HL-60 (cell line): ENCODE measurements around the gene BIN1.

ENCODE experiments used
- DNase-seq, 2 experiments: peaks; one replicate each; pipeline ENCODE4 v3.0.0-alpha.2; 2010 to 2020; ENCODE audit warnings: low read depth in 1 of 2, low spot score in 1 of 2
- H3K27ac ChIP-seq: fragments of 250-450 bp; sonication (Bioruptor Pico); replicated peaks from 2 replicates; pipeline ENCODE4 v1.5.1; 2020; ENCODE audit warnings: mild to moderate bottlenecking, moderate library complexity
- H3K27me3 ChIP-seq: fragments of 250-450 bp; sonication (Bioruptor Pico); 2 replicates; pipeline ENCODE4 v1.5.1; 2021; ENCODE audit warnings: mild to moderate bottlenecking, moderate library complexity; ENCODE audit not compliant: insufficient read depth, poor library complexity, severe bottlenecking
- H3K4me3 ChIP-seq: replicated peaks from 2 replicates; pipeline ENCODE4 v1.5.1; 2011; ENCODE audit warnings: mild to moderate bottlenecking, control low read depth, low read length; ENCODE audit not compliant: insufficient read depth
- GABPA ChIP-seq: IDR thresholded peaks from 2 replicates; pipeline ENCODE4 v1.6.1; 2012; ENCODE audit warnings: low read depth
- POLR2AphosphoS5 ChIP-seq: IDR thresholded peaks from 2 replicates; pipeline ENCODE4 v1.6.1; 2012; ENCODE audit warnings: low read depth
- SPI1 ChIP-seq: IDR thresholded peaks from 2 replicates; pipeline ENCODE4 v1.6.1; 2012; ENCODE audit warnings: low read depth, mild to moderate bottlenecking, borderline replicate concordance
- TF ChIP-seq, protein P1 (sequence below): IDR thresholded peaks from 2 replicates; pipeline ENCODE4 v1.6.1; 2012; ENCODE audit warnings: low read depth; ENCODE audit not compliant: insufficient replicate concordance
- TF ChIP-seq, protein P2 (sequence below): IDR thresholded peaks from one replicate; pipeline ENCODE4 v1.5.1; 2011; ENCODE audit warnings: low read length, control low read depth, inconsistent platforms; ENCODE audit not compliant: insufficient read depth

BIN1 gene

DNA sequence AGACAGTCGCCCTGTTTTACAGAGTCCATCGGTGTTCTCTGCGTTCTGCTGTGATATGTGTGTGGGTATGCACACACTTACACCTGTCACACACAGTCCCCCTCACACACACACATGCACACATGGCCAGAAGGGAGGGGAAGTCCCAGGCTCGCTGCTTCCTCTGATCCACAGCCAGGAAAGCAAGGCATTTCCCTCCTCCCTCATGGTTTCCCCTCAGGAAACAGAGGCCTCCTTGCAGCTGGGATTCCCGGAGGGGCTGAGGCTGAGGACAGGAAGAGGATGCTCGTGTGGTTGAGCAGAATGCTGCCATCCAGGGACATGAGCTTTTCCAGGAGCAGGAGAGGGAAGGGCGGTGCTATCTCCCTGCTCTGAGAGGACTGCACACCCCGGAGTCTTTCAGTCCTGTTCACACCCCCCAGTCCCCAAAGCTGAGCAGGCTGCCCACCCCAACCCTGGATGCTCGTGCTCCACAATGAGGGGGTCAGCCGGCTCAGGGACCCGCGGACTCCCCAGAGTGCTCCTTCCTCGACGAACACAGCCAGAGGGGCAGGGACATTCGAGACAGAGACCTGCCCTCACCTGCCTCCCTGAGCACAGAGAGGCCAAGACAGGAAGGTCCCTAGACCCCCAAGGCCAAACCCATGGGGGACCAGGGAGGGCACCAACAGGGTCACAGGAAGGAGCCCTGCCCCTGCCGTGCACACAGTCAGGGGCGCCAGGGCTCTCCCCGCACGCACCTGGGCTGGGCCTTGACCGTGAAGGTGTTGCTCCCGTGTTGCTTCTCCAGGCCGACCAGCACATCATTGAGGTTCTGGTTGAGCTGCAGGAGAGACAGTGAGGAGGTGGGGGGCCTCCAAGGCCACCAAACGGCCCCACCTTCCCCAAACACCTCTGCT, 45.3 kb downstream of the BIN1 start:
- no peak overlapping the region for H3K4me3 ChIP-seq
- no peaks in the 10 kb centered on the region for H3K27me3 ChIP-seq
- no peak overlapping the region for H3K27ac ChIP-seq
- no peak for DNase-seq
- TF ChIP-seq SPI1 (no peak), POLR2AphosphoS5 (no peak), GABPA (no peak)
- TF ChIP-seq, protein P1, sequence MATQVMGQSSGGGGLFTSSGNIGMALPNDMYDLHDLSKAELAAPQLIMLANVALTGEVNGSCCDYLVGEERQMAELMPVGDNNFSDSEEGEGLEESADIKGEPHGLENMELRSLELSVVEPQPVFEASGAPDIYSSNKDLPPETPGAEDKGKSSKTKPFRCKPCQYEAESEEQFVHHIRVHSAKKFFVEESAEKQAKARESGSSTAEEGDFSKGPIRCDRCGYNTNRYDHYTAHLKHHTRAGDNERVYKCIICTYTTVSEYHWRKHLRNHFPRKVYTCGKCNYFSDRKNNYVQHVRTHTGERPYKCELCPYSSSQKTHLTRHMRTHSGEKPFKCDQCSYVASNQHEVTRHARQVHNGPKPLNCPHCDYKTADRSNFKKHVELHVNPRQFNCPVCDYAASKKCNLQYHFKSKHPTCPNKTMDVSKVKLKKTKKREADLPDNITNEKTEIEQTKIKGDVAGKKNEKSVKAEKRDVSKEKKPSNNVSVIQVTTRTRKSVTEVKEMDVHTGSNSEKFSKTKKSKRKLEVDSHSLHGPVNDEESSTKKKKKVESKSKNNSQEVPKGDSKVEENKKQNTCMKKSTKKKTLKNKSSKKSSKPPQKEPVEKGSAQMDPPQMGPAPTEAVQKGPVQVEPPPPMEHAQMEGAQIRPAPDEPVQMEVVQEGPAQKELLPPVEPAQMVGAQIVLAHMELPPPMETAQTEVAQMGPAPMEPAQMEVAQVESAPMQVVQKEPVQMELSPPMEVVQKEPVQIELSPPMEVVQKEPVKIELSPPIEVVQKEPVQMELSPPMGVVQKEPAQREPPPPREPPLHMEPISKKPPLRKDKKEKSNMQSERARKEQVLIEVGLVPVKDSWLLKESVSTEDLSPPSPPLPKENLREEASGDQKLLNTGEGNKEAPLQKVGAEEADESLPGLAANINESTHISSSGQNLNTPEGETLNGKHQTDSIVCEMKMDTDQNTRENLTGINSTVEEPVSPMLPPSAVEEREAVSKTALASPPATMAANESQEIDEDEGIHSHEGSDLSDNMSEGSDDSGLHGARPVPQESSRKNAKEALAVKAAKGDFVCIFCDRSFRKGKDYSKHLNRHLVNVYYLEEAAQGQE: no peak
- TF ChIP-seq, protein P2, sequence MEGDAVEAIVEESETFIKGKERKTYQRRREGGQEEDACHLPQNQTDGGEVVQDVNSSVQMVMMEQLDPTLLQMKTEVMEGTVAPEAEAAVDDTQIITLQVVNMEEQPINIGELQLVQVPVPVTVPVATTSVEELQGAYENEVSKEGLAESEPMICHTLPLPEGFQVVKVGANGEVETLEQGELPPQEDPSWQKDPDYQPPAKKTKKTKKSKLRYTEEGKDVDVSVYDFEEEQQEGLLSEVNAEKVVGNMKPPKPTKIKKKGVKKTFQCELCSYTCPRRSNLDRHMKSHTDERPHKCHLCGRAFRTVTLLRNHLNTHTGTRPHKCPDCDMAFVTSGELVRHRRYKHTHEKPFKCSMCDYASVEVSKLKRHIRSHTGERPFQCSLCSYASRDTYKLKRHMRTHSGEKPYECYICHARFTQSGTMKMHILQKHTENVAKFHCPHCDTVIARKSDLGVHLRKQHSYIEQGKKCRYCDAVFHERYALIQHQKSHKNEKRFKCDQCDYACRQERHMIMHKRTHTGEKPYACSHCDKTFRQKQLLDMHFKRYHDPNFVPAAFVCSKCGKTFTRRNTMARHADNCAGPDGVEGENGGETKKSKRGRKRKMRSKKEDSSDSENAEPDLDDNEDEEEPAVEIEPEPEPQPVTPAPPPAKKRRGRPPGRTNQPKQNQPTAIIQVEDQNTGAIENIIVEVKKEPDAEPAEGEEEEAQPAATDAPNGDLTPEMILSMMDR: no peak

DNA sequence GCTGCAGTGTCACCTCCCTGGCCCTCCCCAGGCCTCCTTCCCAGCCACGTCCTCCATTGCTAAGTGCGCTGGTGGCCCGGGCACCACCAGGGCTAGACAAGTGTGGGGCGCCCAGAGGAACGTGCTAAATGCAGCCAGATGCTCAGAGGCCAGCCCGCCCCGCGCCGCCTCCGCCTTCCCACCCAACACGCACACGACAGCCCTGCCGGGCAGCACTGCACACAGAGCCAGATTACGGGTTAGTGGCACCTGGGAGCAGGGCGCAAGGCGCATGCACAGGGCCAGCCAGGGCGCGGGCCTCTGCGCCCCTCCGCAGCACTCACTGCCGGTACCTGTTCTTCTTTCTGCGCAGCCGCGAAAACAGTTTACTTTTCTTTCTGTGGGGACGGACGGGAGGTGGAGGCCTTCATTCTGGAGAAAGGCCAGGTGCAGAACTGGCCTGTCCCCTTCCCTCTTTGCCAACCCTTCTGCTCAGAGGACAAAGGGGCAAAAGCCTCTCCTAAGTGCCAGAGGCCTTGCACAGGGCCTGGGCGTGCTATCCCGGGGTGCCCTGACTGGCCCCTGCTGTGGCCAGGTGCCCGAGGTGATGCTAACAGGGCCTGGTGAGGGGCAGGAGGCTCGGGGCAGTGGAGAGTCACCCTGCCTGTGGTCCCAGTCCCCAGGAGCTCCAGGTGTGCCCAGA, 46.5 kb downstream of the BIN1 start:
- Histone ChIP-seq H3K27ac (no peak overlapping the region), H3K4me3 (no peak overlapping the region), H3K27me3 (no peaks in the 10 kb centered on the region)
- TF ChIP-seq SPI1 (no peak), GABPA (no peak), POLR2AphosphoS5 (no peak)
- TF ChIP-seq, protein P1: no peak
- TF ChIP-seq, protein P2: no peak
- no peak for DNase-seq

DNA sequence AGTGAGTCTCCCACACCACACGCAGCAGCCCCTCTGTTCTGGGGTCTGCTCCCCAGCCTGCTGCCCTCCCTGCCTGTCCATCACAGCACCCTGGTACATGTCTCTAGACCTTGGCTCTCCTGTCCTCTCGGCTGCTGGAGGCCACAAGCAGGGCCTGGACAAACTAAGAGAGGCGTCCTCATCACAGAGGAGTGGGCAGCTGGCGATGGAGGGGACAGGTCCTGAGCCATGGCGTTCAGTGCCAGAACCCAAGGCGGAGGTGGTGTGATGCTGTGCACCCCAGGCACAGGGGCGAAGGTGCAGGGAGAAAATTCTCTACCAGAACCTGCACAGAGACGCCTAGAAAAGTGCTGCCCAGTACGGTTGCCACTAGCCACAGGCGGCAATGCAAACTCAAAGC, 47.4 kb downstream of the BIN1 start:
- TF ChIP-seq, protein P2: no peak
- no peak for TF ChIP-seq GABPA
- no peak for TF ChIP-seq POLR2AphosphoS5
- TF ChIP-seq, protein P1: no peak
- TF ChIP-seq SPI1: no peak
- Histone ChIP-seq H3K27me3 (no peaks in the 10 kb centered on the region), H3K4me3 (no peak overlapping the region), H3K27ac (no peak overlapping the region)
- no peak for DNase-seq
